Measurements from ENCODE around the gene STIP1. TPM values are rescaled to one million over a fixed set of nuclear protein-coding genes. Genes with fewer than 3 reads are reported as not detected.

Gene STIP1
- total and polyA plus RNA-seq, 9 of the 15 experiments (the other 6 are each of a cell fraction or from before 2014, with no cell fraction given): 58.1 to 465 (median 346) TPM

DNA sequence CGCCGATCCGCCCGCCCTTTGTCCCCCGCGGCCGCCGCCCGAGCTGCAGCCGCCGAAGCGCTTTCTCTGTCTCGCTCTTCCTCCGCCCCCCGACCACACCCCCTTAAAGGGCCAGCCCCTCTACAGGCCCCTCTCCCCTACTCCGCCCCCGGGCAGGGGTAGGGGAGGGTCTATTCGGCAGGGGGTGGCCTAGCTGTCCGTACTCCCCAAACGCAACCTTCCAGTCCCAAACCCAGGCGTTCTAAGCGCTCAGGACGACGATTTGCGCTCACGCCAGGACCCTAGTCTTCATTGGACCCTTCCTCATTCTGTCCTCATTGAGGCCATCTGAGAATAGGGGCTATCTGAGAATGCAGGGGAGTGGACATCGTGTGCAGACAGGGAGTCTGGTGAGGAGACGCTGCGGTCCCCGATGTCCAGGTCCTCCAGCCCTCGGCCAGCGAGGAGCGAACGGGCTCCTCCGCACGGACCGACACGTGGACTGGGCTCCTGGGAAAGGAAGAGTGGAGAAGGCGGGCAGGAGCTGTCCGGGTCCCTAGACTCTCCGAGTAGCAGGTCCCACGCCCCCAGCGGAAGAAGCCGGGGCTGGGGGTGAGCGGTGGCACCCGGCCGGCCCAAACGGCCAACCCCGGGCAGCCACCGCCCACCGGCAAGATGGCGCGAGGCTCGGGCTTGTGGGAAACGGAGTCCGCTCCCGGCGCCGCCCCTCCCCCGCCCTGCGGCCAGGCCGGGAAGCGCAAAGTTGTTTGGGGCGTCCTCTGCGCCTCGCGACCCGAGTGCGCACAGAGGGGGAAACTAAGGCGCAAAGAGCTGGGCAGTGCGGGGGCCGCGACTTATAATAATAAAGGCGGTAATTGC, 61.1 kb downstream of the STIP1 start, which contains the start of gene PPP1R14B (continued):
- peak; percentile 63; the same call in 1 of the 2 replicates for TF ChIP-seq ZNF282 (CRISPR knock-in tag; IDR thresholded peaks at IDR 0.05)
- peak; percentile 40; the same call in 1 of the 2 replicates for TF ChIP-seq ZNF24 (IDR thresholded peaks at IDR 0.05)
- TF ChIP-seq ZNF764 (CRISPR knock-in tag; IDR thresholded peaks at IDR 0.05; ENCODE audit: low read depth): no peak
- no peak for TF ChIP-seq MCM5 (IDR thresholded peaks at IDR 0.05; ENCODE audit: low read depth)
- peak; percentile 54; the same call in 1 of the 2 replicates for TF ChIP-seq CREM (IDR thresholded peaks at IDR 0.05; ENCODE audit: low read depth)
- TF ChIP-seq, protein P1, sequence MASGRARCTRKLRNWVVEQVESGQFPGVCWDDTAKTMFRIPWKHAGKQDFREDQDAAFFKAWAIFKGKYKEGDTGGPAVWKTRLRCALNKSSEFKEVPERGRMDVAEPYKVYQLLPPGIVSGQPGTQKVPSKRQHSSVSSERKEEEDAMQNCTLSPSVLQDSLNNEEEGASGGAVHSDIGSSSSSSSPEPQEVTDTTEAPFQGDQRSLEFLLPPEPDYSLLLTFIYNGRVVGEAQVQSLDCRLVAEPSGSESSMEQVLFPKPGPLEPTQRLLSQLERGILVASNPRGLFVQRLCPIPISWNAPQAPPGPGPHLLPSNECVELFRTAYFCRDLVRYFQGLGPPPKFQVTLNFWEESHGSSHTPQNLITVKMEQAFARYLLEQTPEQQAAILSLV (tag; IDR thresholded peaks at IDR 0.05): 0 out of 2 replicates have a peak, but pooled peaks have one; percentile 6
- no peak for TF ChIP-seq ZNF778 (CRISPR knock-in tag; IDR thresholded peaks at IDR 0.05)
- no peak for TF ChIP-seq NFXL1 (CRISPR knock-in tag; IDR thresholded peaks at IDR 0.05)
- TF ChIP-seq STAG1 (CRISPR knock-in tag; IDR thresholded peaks at IDR 0.05; ENCODE audit: borderline replicate concordance): no peak
- TF ChIP-seq TOE1 (IDR thresholded peaks at IDR 0.05; ENCODE audit: borderline replicate concordance): peak; percentile 59; the same call in 1 of the 2 replicates
- TF ChIP-seq TOE1 (CRISPR knock-in tag; IDR thresholded peaks at IDR 0.05; ENCODE audit: borderline replicate concordance, low read depth): no peak
- peak in 1 of 2 experiments; percentile 64; a peak in 1 of 3 replicates for TF ChIP-seq CBX3 (IDR thresholded peaks at IDR 0.05; ENCODE audit: borderline replicate concordance in 1 of 2, low read length in 2 of 2)
- TF ChIP-seq ZZZ3 (IDR thresholded peaks at IDR 0.05): no peak
- no peak for TF ChIP-seq ZNF197 (CRISPR knock-in tag; IDR thresholded peaks at IDR 0.05; ENCODE audit: low read depth)
- no peak for TF ChIP-seq DDX20 (tag; IDR thresholded peaks at IDR 0.05; ENCODE audit: low read depth)
- no peak for TF ChIP-seq ZNF316 (IDR thresholded peaks at IDR 0.05)
- TF ChIP-seq MEF2D (tag; conservative IDR thresholded peaks at IDR 0.05; ENCODE audit: low read depth): no peak
- TF ChIP-seq ZNF561 (CRISPR knock-in tag; conservative IDR thresholded peaks at IDR 0.05): no peak
- no peak for TF ChIP-seq HNRNPK (IDR thresholded peaks at IDR 0.05; ENCODE audit: low read depth, low read length, poor library complexity, severe bottlenecking)
- TF ChIP-seq BCOR (IDR thresholded peaks at IDR 0.05): no peak
- TF ChIP-seq RBM15 (IDR thresholded peaks at IDR 0.05; ENCODE audit: insufficient read depth, low read length): no peak
- TF ChIP-seq, protein P2, sequence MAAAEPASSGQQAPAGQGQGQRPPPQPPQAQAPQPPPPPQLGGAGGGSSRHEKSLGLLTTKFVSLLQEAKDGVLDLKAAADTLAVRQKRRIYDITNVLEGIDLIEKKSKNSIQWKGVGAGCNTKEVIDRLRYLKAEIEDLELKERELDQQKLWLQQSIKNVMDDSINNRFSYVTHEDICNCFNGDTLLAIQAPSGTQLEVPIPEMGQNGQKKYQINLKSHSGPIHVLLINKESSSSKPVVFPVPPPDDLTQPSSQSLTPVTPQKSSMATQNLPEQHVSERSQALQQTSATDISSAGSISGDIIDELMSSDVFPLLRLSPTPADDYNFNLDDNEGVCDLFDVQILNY (CRISPR knock-in tag; IDR thresholded peaks at IDR 0.05): no peak
- no peak for TF ChIP-seq SRSF9 (IDR thresholded peaks at IDR 0.05; ENCODE audit: borderline replicate concordance, low read depth, low read length)
- TF ChIP-seq, protein P3, sequence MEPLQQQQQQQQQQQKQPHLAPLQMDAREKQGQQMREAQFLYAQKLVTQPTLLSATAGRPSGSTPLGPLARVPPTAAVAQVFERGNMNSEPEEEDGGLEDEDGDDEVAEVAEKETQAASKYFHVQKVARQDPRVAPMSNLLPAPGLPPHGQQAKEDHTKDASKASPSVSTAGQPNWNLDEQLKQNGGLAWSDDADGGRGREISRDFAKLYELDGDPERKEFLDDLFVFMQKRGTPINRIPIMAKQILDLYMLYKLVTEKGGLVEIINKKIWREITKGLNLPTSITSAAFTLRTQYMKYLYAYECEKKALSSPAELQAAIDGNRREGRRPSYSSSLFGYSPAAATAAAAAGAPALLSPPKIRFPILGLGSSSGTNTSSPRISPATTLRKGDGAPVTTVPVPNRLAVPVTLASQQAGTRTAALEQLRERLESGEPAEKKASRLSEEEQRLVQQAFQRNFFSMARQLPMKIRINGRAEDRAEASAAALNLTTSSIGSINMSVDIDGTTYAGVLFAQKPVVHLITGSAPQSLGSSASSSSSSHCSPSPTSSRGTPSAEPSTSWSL (CRISPR knock-in tag; IDR thresholded peaks at IDR 0.05; ENCODE audit: borderline replicate concordance): no peak
- TF ChIP-seq KLF6 (CRISPR knock-in tag; IDR thresholded peaks at IDR 0.05; ENCODE audit: borderline replicate concordance): peak; percentile 88; the same call in 1 of the 2 replicates
- TF ChIP-seq BRD4 (IDR thresholded peaks at IDR 0.05): no peak
- TF ChIP-seq STAT5B (CRISPR knock-in tag; IDR thresholded peaks at IDR 0.05): no peak
- no peak for TF ChIP-seq ZNF165 (CRISPR knock-in tag; IDR thresholded peaks at IDR 0.05; ENCODE audit: borderline replicate concordance)
